ENCODE results near the gene SH3BGR.
A peak's percentile ranks its signal among the peaks of the same experiment; 100 is the strongest.
"Not testable (repeated sequence)": the region's sequence is repeated elsewhere in the genome, so short reads cannot be mapped to it uniquely, and the experiment has no call there.

Gene SH3BGR

DNA sequence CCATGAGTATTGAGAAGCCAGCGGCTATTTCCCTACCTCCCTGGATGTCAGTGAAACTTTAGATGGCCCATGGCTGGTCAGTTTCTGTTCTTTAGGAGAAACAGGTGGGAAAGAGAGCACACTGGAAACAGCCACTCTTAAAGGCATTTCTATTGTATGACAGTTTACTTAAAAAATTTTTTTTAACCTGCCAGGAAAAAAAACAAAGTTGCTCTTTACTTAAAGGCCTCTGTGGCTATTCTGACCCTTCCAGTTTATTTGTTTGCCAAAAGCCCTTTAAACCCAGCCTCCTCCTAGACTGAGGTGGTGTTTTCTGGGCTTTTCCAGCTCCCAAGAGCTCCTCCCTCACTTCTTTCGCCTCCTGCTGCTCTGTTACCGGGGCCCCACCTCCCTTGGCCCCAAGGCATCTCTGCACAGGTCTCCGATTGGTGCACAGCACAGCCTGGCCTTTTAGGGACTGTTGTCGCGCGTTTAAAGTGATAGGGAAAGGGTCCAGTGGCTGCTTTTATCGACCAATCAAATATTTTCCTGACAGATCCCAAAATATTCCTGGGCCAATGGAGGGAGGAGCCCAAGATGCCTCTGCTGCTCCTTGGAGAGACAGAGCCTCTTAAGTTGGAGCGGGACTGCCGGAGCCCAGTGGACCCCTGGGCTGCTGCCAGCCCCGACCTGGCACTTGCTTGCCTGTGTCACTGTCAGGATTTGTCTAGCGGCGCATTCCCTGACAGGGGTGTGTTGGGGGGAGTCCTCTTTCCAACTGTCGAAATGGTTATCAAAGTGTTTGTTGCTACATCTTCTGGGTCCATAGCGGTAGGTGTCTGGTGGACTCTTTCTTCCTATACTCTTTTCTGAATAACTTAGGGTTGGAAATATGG, at the start of gene SH3BGR:
SH3BGR (plus strand) TSS at position 639 of the 875 bp plus-strand sequence; CDS start at position 766, 127 bp downstream.
- Mint-ChIP-seq H3K27ac (no peak within 1 kb of the TSS), H3K4me3 (no peak within 1 kb of the TSS), H3K27me3 (no peaks in the 10 kb centered on the region), H3K4me1 (no peaks in the 10 kb centered on the region), H3K36me3 (no peaks in the 10 kb centered on the region), H3K9me3 (no peaks in the 10 kb centered on the region)
- ATAC-seq (ENCODE audit: low read depth) (no peak), DNase-seq (ENCODE audit: low spot score in 2 of 2) (no peak)

GRCh38 chr21:39406065-39406464, 45.7 kb upstream of the SH3BGR start:
- peaks cover 3% of the 10 kb centered on the region for H3K9me3 Mint-ChIP-seq
- ATAC-seq (ENCODE audit: low read depth) (no peak), DNase-seq (ENCODE audit: low spot score in 2 of 2) (no peak)
- H3K27ac Mint-ChIP-seq = no peak overlapping the region
- peaks cover 25% of the 10 kb centered on the region for H3K36me3 Mint-ChIP-seq
- H3K4me1 Mint-ChIP-seq = no peaks in the 10 kb centered on the region
- H3K4me3 Mint-ChIP-seq = no peak overlapping the region
- H3K27me3 Mint-ChIP-seq = no peaks in the 10 kb centered on the region

GRCh38 chr21:39419204-39419603, 32.6 kb upstream of the SH3BGR start:
- not testable (repeated sequence) for H3K4me1 Mint-ChIP-seq; H3K27me3 Mint-ChIP-seq; H3K27ac Mint-ChIP-seq; ATAC-seq (ENCODE audit: low read depth); H3K36me3 Mint-ChIP-seq; H3K4me3 Mint-ChIP-seq; H3K9me3 Mint-ChIP-seq; DNase-seq (ENCODE audit: low spot score in 2 of 2)

DNA sequence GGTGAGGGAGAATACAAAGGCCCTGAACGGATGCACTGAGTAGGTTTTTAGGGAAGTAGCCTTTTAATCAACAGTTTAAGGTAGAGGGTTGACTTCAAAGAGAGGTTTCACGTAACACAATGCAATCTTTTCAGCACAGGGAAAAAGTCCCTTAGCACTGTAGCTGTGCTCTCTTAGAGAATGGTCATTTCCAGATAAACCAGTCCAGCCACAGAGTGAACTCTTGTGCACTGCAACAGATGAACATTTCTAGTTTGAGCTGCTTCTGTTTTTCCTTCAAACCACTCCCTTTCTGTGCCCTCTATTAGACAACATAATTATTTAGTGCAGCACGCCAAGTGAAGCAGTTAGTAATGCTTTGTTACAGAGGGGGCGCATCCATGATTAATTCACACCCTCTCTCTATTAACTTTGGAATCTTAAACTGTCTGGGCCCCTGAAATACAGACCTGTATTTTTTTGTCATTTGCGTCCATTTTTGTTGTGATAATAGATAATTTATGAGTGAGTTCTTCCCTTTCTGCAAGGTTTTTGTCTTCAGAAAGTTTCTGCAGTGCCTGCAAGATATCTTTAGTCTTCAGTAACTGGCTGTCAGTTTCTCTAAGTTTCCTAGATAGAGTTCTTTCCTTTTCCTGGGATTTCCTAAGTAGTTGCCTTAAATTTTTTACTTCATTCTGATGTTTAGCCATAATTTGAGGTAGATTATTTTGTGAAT, 29.1 kb upstream of the SH3BGR start:
- H3K4me3 Mint-ChIP-seq = no peak overlapping the region
- no peaks in the 10 kb centered on the region for H3K27me3 Mint-ChIP-seq
- DNase-seq (ENCODE audit: low spot score in 2 of 2) (no peak), ATAC-seq (ENCODE audit: low read depth) (no peak)
- H3K4me1 Mint-ChIP-seq = no peaks in the 10 kb centered on the region
- H3K9me3 Mint-ChIP-seq = no peaks in the 10 kb centered on the region
- peaks cover 2% of the 10 kb centered on the region for H3K36me3 Mint-ChIP-seq
- H3K27ac Mint-ChIP-seq = no peak overlapping the region

- no peak overlapping the region for H3K27ac Mint-ChIP-seq
- DNase-seq (ENCODE audit: low spot score in 2 of 2) (no peak), ATAC-seq (ENCODE audit: low read depth) (no peak)
- peaks cover 2% of the 10 kb centered on the region for H3K36me3 Mint-ChIP-seq
- H3K9me3 Mint-ChIP-seq = no peaks in the 10 kb centered on the region
- H3K27me3 Mint-ChIP-seq = no peaks in the 10 kb centered on the region
- peaks cover 2% of the 10 kb centered on the region for H3K4me1 Mint-ChIP-seq
- H3K4me3 Mint-ChIP-seq = no peak overlapping the region
Measured at GRCh38 chr21:39429445-39429844, 22.3 kb upstream of the SH3BGR start.

DNA sequence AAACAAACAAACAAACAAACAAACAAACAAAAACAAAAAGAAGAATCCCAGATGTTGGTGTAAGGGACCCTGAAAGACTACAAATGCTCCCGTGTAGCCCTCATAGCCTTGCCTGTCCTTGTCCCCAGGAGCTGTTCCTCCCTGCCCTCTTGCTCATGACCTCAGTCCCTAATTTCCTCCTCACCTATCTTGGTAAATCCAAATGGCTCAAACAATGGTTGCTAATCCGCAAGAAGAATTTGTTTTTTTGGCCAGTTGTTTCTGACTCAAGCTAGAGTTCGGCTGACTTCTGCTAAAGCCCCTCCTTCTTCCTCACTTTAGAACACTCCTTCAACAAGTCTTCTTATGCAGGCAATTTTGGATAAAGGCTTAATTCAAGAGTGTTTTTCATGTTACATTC, 21.8 kb upstream of the SH3BGR start:
- DNase-seq (ENCODE audit: low spot score in 2 of 2) = no peak
- Mint-ChIP-seq H3K27me3 (no peaks in the 10 kb centered on the region), H3K4me3 (no peak overlapping the region), H3K27ac (no peak overlapping the region), H3K36me3 (peaks cover 2% of the 10 kb centered on the region), H3K4me1 (peaks cover 2% of the 10 kb centered on the region), H3K9me3 (no peaks in the 10 kb centered on the region)
- ATAC-seq (ENCODE audit: low read depth) = no peak

GRCh38 chr21:39430457-39430856, 21.3 kb upstream of the SH3BGR start:
- no peak overlapping the region for H3K27ac Mint-ChIP-seq
- no peak overlapping the region for H3K4me3 Mint-ChIP-seq
- peaks cover 2% of the 10 kb centered on the region for H3K4me1 Mint-ChIP-seq
- ATAC-seq (ENCODE audit: low read depth) = no peak
- no peaks in the 10 kb centered on the region for H3K27me3 Mint-ChIP-seq
- H3K9me3 Mint-ChIP-seq = no peaks in the 10 kb centered on the region
- no peak for DNase-seq (ENCODE audit: low spot score in 2 of 2)
- H3K36me3 Mint-ChIP-seq = peaks cover 2% of the 10 kb centered on the region

DNA sequence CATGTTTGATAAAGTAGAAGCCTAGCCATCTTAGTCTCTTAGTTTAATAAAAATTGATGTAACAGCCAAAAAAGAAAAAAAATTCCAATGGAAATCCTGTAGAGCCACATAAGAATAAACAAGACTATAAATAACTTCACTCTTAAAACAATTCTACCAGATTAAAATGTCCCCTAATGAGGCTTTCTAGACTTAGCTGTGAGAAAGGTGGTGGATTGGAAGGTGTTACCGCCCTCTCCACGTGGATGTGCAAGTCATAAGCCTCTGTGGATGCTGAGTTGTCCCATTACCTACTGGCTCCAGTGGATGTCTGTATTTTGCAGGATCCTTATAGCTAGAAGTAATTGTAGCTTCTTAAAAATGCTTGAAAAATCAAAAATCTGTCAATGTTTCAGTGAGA, 20.8 kb upstream of the SH3BGR start:
- DNase-seq (ENCODE audit: low spot score in 2 of 2) (no peak), ATAC-seq (ENCODE audit: low read depth) (no peak)
- Mint-ChIP-seq H3K4me3 (no peak overlapping the region), H3K36me3 (peaks cover 2% of the 10 kb centered on the region), H3K4me1 (peaks cover 2% of the 10 kb centered on the region), H3K27me3 (no peaks in the 10 kb centered on the region), H3K9me3 (no peaks in the 10 kb centered on the region), H3K27ac (no peak overlapping the region)

GRCh38 chr21:39434950-39435349, 16.8 kb upstream of the SH3BGR start:
- ATAC-seq (ENCODE audit: low read depth) (no peak), DNase-seq (ENCODE audit: low spot score in 2 of 2) (no peak)
- H3K4me3 Mint-ChIP-seq = no peak overlapping the region
- H3K27ac Mint-ChIP-seq = no peak overlapping the region
- H3K4me1 Mint-ChIP-seq = no peaks in the 10 kb centered on the region
- peaks cover 2% of the 10 kb centered on the region for H3K9me3 Mint-ChIP-seq
- peaks cover 2% of the 10 kb centered on the region for H3K36me3 Mint-ChIP-seq
- peaks cover 7% of the 10 kb centered on the region for H3K27me3 Mint-ChIP-seq

GRCh38 chr21:39439232-39439631, 12.5 kb upstream of the SH3BGR start:
- DNase-seq (ENCODE audit: low spot score in 2 of 2) = no peak
- Mint-ChIP-seq H3K27ac (no peak overlapping the region), H3K36me3 (peaks cover 2% of the 10 kb centered on the region), H3K27me3 (peaks cover 22% of the 10 kb centered on the region), H3K9me3 (peaks cover 2% of the 10 kb centered on the region), H3K4me1 (no peaks in the 10 kb centered on the region), H3K4me3 (no peak overlapping the region)
- ATAC-seq (ENCODE audit: low read depth) = no peak

DNA sequence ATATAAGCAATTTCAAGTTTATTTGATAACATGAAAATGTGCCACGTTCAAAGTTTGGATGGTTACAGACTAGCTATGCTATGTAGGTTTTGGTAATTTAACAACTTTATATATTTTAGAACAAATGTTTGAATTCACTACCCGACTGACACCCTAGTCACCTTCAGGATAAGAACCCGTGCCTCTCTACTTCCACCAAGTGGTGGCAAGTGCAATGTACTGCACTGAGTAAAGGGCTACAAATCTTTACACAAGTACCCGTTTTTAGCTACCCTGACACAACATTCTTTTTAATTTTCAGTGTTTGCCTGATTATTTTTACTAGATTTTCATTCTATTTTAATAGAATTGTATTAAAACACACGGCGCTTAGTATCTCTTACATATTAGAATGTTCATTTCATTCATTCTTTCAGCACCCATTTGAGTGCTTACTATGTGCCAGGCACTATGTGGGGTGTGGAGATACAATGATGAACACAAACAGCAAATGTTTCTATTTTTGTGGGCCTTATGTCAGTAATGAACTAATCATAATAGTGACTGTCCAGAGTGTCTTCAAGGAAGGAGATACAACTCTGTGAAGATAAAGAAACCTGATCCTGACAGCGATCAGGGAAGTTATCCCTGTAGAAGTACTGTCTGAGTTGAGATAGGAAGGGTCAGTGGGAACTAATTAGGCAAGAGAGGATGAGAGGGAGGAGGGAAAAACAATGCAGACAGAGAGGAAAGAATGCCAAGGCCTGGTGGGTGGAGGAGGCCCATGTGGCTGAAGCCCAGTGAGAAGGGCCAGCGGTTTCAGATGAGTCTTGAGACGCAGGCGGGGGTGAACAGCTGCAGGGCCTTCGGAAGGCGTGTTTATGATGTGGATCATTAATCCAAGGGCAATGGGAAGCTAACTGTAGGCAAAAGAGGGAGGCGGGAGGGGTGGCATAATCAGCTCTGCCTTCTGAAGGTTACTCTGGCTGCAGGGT, 10.0 kb upstream of the SH3BGR start:
- DNase-seq (ENCODE audit: low spot score in 2 of 2) (peak in 1 of 2 donors; percentile 31), ATAC-seq (ENCODE audit: low read depth) (peak; percentile 32)
- Mint-ChIP-seq H3K36me3 (peaks cover 2% of the 10 kb centered on the region), H3K27ac (no peak overlapping the region), H3K9me3 (peaks cover 2% of the 10 kb centered on the region), H3K4me1 (peaks cover 8% of the 10 kb centered on the region), H3K4me3 (no peak overlapping the region), H3K27me3 (peaks cover 23% of the 10 kb centered on the region)

DNA sequence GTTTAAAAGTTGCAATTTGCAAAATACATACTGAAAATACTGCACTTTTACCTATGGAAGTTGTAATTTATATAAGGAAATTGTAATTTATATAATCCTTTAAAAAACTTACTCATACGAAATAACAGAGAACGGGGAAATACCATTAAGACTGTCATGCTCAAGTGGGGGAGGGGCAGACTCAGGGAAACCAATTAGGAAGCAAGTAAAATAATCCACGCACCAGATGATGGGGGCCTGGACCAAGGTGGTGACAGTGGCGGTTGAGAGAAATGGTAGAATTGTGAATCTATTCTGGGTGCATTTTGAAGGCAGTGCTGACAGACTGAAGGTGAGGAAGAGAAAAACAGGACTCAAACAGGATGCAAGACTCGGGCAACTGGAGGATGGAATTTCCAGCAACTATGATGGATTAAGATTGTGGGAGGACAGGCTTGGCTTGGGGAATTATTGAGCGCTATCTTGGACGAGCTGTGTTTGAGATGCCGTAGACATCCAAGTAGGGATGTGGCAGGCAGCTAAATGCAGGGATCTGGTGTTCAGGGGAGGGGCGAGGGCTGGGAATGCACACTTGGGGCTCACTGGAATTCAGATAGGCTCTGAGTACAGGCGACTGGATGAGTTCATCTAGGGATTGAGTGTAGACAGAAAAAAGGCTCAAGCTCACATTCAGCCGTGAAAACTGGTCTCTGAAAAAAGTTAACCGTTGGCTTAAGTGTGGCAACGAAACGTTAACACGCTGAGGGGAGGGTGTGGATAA, 7.2 kb upstream of the SH3BGR start:
- no peak for ATAC-seq (ENCODE audit: low read depth)
- H3K4me1 Mint-ChIP-seq = peaks cover 8% of the 10 kb centered on the region
- H3K9me3 Mint-ChIP-seq = no peaks in the 10 kb centered on the region
- no peak for DNase-seq (ENCODE audit: low spot score in 2 of 2)
- peak overlapping the region; percentile 93 for H3K27ac Mint-ChIP-seq
- H3K36me3 Mint-ChIP-seq = no peaks in the 10 kb centered on the region
- peak overlapping the region; percentile 91 for H3K4me3 Mint-ChIP-seq
- peaks cover 19% of the 10 kb centered on the region for H3K27me3 Mint-ChIP-seq
